ENCODE results near the gene ZNF774.
"Not testable (repeated sequence)": the region's sequence is repeated elsewhere in the genome, so short reads cannot be mapped to it uniquely, and the experiment has no call there.

ZNF774 gene

GRCh38 chr15:90393040-90393439 lies 41.0 kb downstream of the ZNF774 start:
- no peak for DNase-seq

GRCh38 chr15:90394074-90394473 lies 42.0 kb downstream of the ZNF774 start:
- DNase-seq, result no peak

- DNase-seq, result no peak
Measured at GRCh38 chr15:90394748-90395442, 42.8 kb downstream of the ZNF774 start.

- no peak for DNase-seq
Measured at GRCh38 chr15:90396321-90396720, 44.2 kb downstream of the ZNF774 start.

GRCh38 chr15:90400005-90400758 lies 48.1 kb downstream of the ZNF774 start:
- no peak for DNase-seq

GRCh38 chr15:90400759-90401314 lies 48.8 kb downstream of the ZNF774 start:
- peak; percentile 78 for DNase-seq

- no peak for DNase-seq
Measured at GRCh38 chr15:90401495-90401894, 49.4 kb downstream of the ZNF774 start.

- DNase-seq, result peak; percentile 81
Measured at GRCh38 chr15:90402223-90402622, 50.1 kb downstream of the ZNF774 start.

- no peak for DNase-seq
Measured at GRCh38 chr15:90402767-90403166, 50.7 kb downstream of the ZNF774 start.

GRCh38 chr15:90405055-90405607 lies 53.0 kb downstream of the ZNF774 start:
- DNase-seq, result no peak

- no peak for DNase-seq
Measured at GRCh38 chr15:90407336-90407735, 55.3 kb downstream of the ZNF774 start.

GRCh38 chr15:90407871-90408317 lies 55.8 kb downstream of the ZNF774 start:
- no peak for DNase-seq

GRCh38 chr15:90408657-90409056 lies 56.6 kb downstream of the ZNF774 start:
- no peak for DNase-seq

- not testable (repeated sequence) for DNase-seq
Measured at GRCh38 chr15:90409587-90409986, 57.5 kb downstream of the ZNF774 start.

- not testable (repeated sequence) for DNase-seq
Measured at GRCh38 chr15:90410316-90410715, 58.2 kb downstream of the ZNF774 start.

- DNase-seq, result no peak
Measured at GRCh38 chr15:90411176-90411575, 59.1 kb downstream of the ZNF774 start.

Data from NCI-H2171 treated with DMSO at 0.1 percent for 48 hours (cell line).